IMR-90 (cell line): ENCODE measurements around the gene NT5M. TPM values are rescaled to one million over a fixed set of nuclear protein-coding genes. Genes with fewer than 3 reads are reported as not detected.

Experiments used
- ATAC-seq: fragments of 200-7000 bp; cut with Tn5 transposase; 2 replicates; pipeline ENCODE4 v1.9.1; 2020; ENCODE audit warnings: low read depth, mild to moderate bottlenecking, moderate library complexity
- BruUV-seq: library from RNA; stranded (reverse); fragments of 400-500 nt; replicated peaks from 2 replicates; lab custom pipeline; 2021; lab: Mats Ljungman, UMichigan
- CTCF ChIA-PET: fragments of 300-600 bp; formaldehyde crosslinking; extraction: SDS; loops from one replicate; lab custom pipeline; 2021; ENCODE audit warnings: antibody characterized with exemption; lab: Yijun Ruan, JAX
- POLR2A ChIA-PET: fragments of 300-600 bp; sonication (Branson Sonifier 250); formaldehyde crosslinking; loops from one replicate; lab custom pipeline; 2022; ENCODE audit warnings: antibody characterized with exemption; ENCODE audit not compliant: unreplicated experiment; lab: Charles Lee
- DNase-seq: peaks from one replicate; pipeline ENCODE4 v3.0.0; 2013
- H2AFZ ChIP-seq: replicated peaks from 2 replicates; pipeline ENCODE3; 2013; ENCODE audit warnings: low read length, mild to moderate bottlenecking; ENCODE audit not compliant: poor library complexity
- H2AK5ac ChIP-seq: 2 replicates; pipeline ENCODE4 v1.6.1; 2013; ENCODE audit warnings: low read depth, low read length, inconsistent platforms
- H2AK9ac ChIP-seq: replicated peaks from 2 replicates; pipeline ENCODE3; 2013; ENCODE audit warnings: mild to moderate bottlenecking, low read depth, low read length, moderate library complexity; ENCODE audit not compliant: poor library complexity
- H2BK120ac ChIP-seq: 2 replicates; pipeline ENCODE4 v1.6.1; 2013; ENCODE audit warnings: low read depth, low read length, inconsistent platforms
- H2BK15ac ChIP-seq: 3 replicates; pipeline ENCODE4 v1.6.1; 2013; ENCODE audit warnings: low read depth, low read length, inconsistent platforms
- H2BK20ac ChIP-seq: 2 replicates; pipeline ENCODE4 v1.6.1; 2013; ENCODE audit warnings: low read depth, mild to moderate bottlenecking, inconsistent platforms, low read length, moderate library complexity
- H2BK5ac ChIP-seq: 2 replicates; pipeline ENCODE4 v1.6.1; 2013; ENCODE audit warnings: mild to moderate bottlenecking, low read depth, low read length, inconsistent platforms; ENCODE audit not compliant: poor library complexity, severe bottlenecking
- H3K14ac ChIP-seq: replicated peaks from 2 replicates; pipeline ENCODE4 v1.6.1; 2013; ENCODE audit warnings: low read depth, low read length, inconsistent platforms
- H3K18ac ChIP-seq: 2 replicates; pipeline ENCODE4 v1.6.1; 2013; ENCODE audit warnings: low read depth, low read length, control low read depth
- H3K23ac ChIP-seq: 2 replicates; pipeline ENCODE4 v1.6.1; 2013; ENCODE audit warnings: low read depth, low read length, inconsistent platforms
- H3K27ac ChIP-seq: 2 replicates; pipeline ENCODE4 v1.5.1; 2013; ENCODE audit warnings: mild to moderate bottlenecking, control low read depth, low read length; ENCODE audit not compliant: insufficient read depth
- H3K27me3 ChIP-seq: 2 replicates; pipeline ENCODE4 v1.6.1; 2013; ENCODE audit warnings: low read length; ENCODE audit not compliant: control insufficient read depth, insufficient read depth
- H3K36me3 ChIP-seq: 2 replicates; pipeline ENCODE4 v1.6.1; 2013; ENCODE audit warnings: low read length, mixed read lengths; ENCODE audit not compliant: control insufficient read depth, insufficient read depth
- H3K4ac ChIP-seq: 2 replicates; pipeline ENCODE4 v1.6.1; 2013; ENCODE audit warnings: low read depth, low read length, inconsistent platforms
- H3K4me1 ChIP-seq: 2 replicates; pipeline ENCODE4 v1.6.1; 2013; ENCODE audit warnings: low read length, mixed read lengths; ENCODE audit not compliant: control insufficient read depth, insufficient read depth
- H3K4me2 ChIP-seq: 2 replicates; pipeline ENCODE4 v1.6.1; 2013; ENCODE audit warnings: low read depth, mild to moderate bottlenecking, control low read depth, low read length, moderate library complexity
- H3K4me3 ChIP-seq: 2 replicates; pipeline ENCODE4 v1.5.1; 2013; ENCODE audit warnings: low read depth, mild to moderate bottlenecking, control low read depth, low read length, moderate library complexity; ENCODE audit not compliant: insufficient read depth
- H3K56ac ChIP-seq: 2 replicates; pipeline ENCODE4 v1.6.1; 2013; ENCODE audit warnings: low read length, inconsistent platforms; ENCODE audit not compliant: insufficient read depth; ENCODE audit errors: extremely low read depth
- H3K79me1 ChIP-seq, 2 experiments: 2 replicates each; pipeline ENCODE4 v1.6.1; 2013; ENCODE audit warnings: low read length in 2 of 2, inconsistent platforms in 1 of 2, low read depth in 1 of 2
- H3K9ac ChIP-seq: 2 replicates; pipeline ENCODE4 v1.6.1; 2013; ENCODE audit warnings: low read depth, low read length, control low read depth
- H3K9me1 ChIP-seq: 2 replicates; pipeline ENCODE4 v1.6.1; 2013; ENCODE audit warnings: low read length, inconsistent platforms; ENCODE audit not compliant: insufficient read depth
- H3K9me3 ChIP-seq: 2 replicates; pipeline ENCODE4 v1.6.1; 2013; ENCODE audit warnings: low read length; ENCODE audit not compliant: control insufficient read depth, insufficient read depth
- H4K20me1 ChIP-seq: 2 replicates; pipeline ENCODE4 v1.6.1; 2013; ENCODE audit warnings: low read length, inconsistent platforms; ENCODE audit not compliant: insufficient read depth
- H4K5ac ChIP-seq: 2 replicates; pipeline ENCODE4 v1.6.1; 2013; ENCODE audit warnings: mild to moderate bottlenecking, low read depth, low read length, control low read depth
- H4K8ac ChIP-seq, 2 experiments: 2 replicates each; pipeline ENCODE4 v1.6.1; 2013; ENCODE audit warnings: low read depth in 2 of 2, low read length in 2 of 2, control low read depth in 1 of 2, inconsistent platforms in 1 of 2
- H4K91ac ChIP-seq: 2 replicates; pipeline ENCODE4 v1.6.1; 2013; ENCODE audit warnings: low read depth, low read length, inconsistent platforms; ENCODE audit not compliant: insufficient read depth
- CEBPB ChIP-seq: IDR thresholded peaks from 2 replicates; pipeline ENCODE4 v1.6.1; 2012; ENCODE audit warnings: low read depth, low read length, improper control_type of control experiment
- CTCF ChIP-seq: conservative IDR thresholded peaks from 2 replicates; pipeline ENCODE4 v1.5.1; 2012; ENCODE audit warnings: mild to moderate bottlenecking, low read depth, low read length, improper control_type of control experiment
- NFE2L2 ChIP-seq: fragments of 150-350 bp; IDR thresholded peaks from 2 replicates; pipeline ENCODE4 v1.6.1; 2016; ENCODE audit warnings: low read depth, mild to moderate bottlenecking, low read length
- RAD21 ChIP-seq: IDR thresholded peaks from 2 replicates; pipeline ENCODE4 v1.6.1; 2012; ENCODE audit warnings: low read length, improper control_type of control experiment
- SMC3 ChIP-seq: fragments of 150-350 bp; IDR thresholded peaks from 2 replicates; pipeline ENCODE4 v1.6.1; 2016; ENCODE audit warnings: low read depth, mild to moderate bottlenecking, antibody characterized with exemption, low read length, moderate library complexity
- USF2 ChIP-seq: fragments of 150-350 bp; IDR thresholded peaks from 2 replicates; pipeline ENCODE4 v1.6.1; 2017; ENCODE audit warnings: mild to moderate bottlenecking, antibody characterized with exemption, low read length, low read depth
- WGBS, 2 experiments: methylation state at CpG; one replicate each; pipeline versions ENCODE4 v1.1.5 to v1.1.7; 2013; ENCODE audit warnings: missing lambda C conversion rate in 2 of 2; ENCODE audit not compliant: insufficient read length in 1 of 2; ENCODE audit errors: extremely low coverage in 2 of 2; 5-methylcytosine and 5-hydroxymethylcytosine counted together
- dilution Hi-C: fragments of 300-500 bp; cut with HindIII; formaldehyde crosslinking; loops from one replicate; pipeline ENCODE4 v1.14.3; 2018; ENCODE audit warnings: low sequenced_read_pairs; ENCODE audit not compliant: unreplicated experiment
- in situ Hi-C: fragments of 300-500 bp; cut with MboI; formaldehyde crosslinking; loops from 3 replicates; pipeline ENCODE4 v1.14.3; 2019; ENCODE audit warnings: low sequenced_read_pairs, inconsistent platforms, mixed read lengths
- intact Hi-C: fragments of 100-400 bp; cut with micrococcal nuclease; formaldehyde crosslinking; loops from 2 replicates; pipeline ENCODE4 v1.10.0; 2022
- polyA plus RNA-seq, 3 experiments: library from polyadenylated mRNA; depleted of rRNA; stranded (reverse); fragments of >200 nt; gene quantifications; 2 replicates each; pipeline ENCODE4 v1.2.3, GENCODE V29; 2012; ENCODE audit warnings: low replicate concordance in 1 of 3
- total RNA-seq: library from RNA; depleted of rRNA; stranded (reverse); fragments of >200 nt; gene quantifications from 2 replicates; pipeline ENCODE4 v1.2.3, GENCODE V29; 2012

The NT5M gene
- total and polyA plus RNA-seq, 2 of the 4 experiments (the other 2 are of a cell fraction), result 0.18 to 0.32 TPM

- Histone ChIP-seq H2BK15ac (no peak overlapping the region), H4K20me1 (no peaks in the 10 kb centered on the region), H3K79me1 (no peaks in the 10 kb centered on the region), H3K56ac (no peak overlapping the region), H3K36me3 (no peaks in the 10 kb centered on the region), H3K4me2 (no peak overlapping the region), H2AK5ac (no peak overlapping the region), H4K91ac (no peak overlapping the region), H4K5ac (no peak overlapping the region), H2AK9ac (no peak overlapping the region), H3K9me3 (no peaks in the 10 kb centered on the region), H3K14ac (no peak overlapping the region), H2BK120ac (no peak overlapping the region), H3K27ac (no peak overlapping the region), H4K8ac (no peak overlapping the region), H3K4ac (no peak overlapping the region), H3K23ac (no peak overlapping the region), H3K4me3 (no peak overlapping the region), H3K18ac (no peak overlapping the region), H3K4me1 (no peaks in the 10 kb centered on the region), H3K9ac (no peak overlapping the region), H3K27me3 (no peaks in the 10 kb centered on the region), H3K9me1 (no peaks in the 10 kb centered on the region), H2AFZ (peak overlapping the region; percentile 58), H2BK20ac (no peak overlapping the region), H2BK5ac (no peak overlapping the region)
- dilution Hi-C loops (no loop called here), intact Hi-C loops (no loop called here), in situ Hi-C loops (no loop called here)
- BruUV-seq, result no TSS peak
- 89% methylated on average over 2 of the region's 5 CpGs; no CpG with 5 or more reads in 1 of the 2 experiments for WGBS, 2 experiments
- ChIA-PET CTCF (interaction anchor here (0.6 kb wide), 1 partner anchor 12 kb away, joined by 4 read pairs; no protein-coding TSS in a partner anchor), POLR2A (no interaction called here)
- no peak for DNase-seq
- TF ChIP-seq SMC3 (no peak), CEBPB (no peak), RAD21 (no peak), CTCF (no peak), USF2 (no peak), NFE2L2 (no peak)
- ATAC-seq, result no peak
These were observed 11.4 kb downstream of the NT5M start for GRCh38 chr17:17314501-17315071.
